Pericardium fibroblast (primary cell): ENCODE data around the gene ORM1. TPM values are rescaled to one million over a fixed set of nuclear protein-coding genes. Genes with fewer than 3 reads are reported as not detected.

ENCODE experiments used
- total RNA-seq: library from RNA; depleted of rRNA; stranded (reverse); fragments of >200 nt; gene quantifications from 2 replicates; pipeline ENCODE4 v1.2.3, GENCODE V29; 2015

The ORM1 gene
- total RNA-seq, result not detected in 2 replicates

DNA sequence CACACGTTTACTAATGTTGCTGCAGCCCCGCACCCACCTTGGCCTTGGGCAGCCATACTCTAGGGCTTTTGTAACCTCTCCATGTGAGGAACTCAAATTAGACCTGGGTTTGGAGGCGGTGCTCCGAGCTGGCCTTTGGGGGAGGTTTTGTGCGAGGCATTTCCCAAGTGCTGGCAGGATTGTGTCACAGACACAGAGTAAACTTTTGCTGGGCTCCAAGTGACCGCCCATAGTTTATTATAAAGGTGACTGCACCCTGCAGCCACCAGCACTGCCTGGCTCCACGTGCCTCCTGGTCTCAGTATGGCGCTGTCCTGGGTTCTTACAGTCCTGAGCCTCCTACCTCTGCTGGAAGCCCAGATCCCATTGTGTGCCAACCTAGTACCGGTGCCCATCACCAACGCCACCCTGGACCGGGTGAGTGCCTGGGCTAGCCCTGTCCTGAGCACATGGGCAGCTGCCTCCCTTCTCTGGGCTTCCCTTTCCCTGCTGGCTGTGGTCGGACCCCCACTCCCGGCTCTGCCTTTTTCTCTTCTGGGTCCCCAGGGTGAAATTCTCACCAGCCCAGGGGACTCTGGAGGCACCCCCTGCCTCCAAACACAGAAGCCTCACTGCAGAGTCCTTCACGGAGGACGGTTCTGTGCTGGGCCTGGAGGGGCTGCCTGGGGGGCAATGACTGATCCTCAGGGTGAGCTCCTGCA lies at the start of gene ORM1:
Gene ORM1, plus strand, starts transcription at position 268 of the 701 bp plus-strand sequence. Its CDS starts 36 bp downstream, at position 304.

GRCh38 chr9:114329625-114330022 lies 6.7 kb downstream of the ORM1 start, which contains the start of gene ORM2:
Gene ORM2 (plus strand): TSS chr9:114329869. CDS start chr9:114329905, 36 bp downstream.

Other genes starting within 250 kb of the ORM1 start
- gene AMBP, start 244.8 kb upstream of the ORM1 start, total RNA-seq, result 1.5 TPM in 1 of 2 replicates, not detected in the other
- gene KIF12, start 223.8 kb upstream of the ORM1 start, total RNA-seq, result not detected in 2 replicates
- gene COL27A1, start 167.6 kb upstream of the ORM1 start, total RNA-seq, result 5.9 and 8.8 TPM in 2 replicates
- not detected in 2 replicates for gene ORM2, start 6.8 kb downstream of the ORM1 start, total RNA-seq
- gene AKNA, start 64.9 kb downstream of the ORM1 start, total RNA-seq, result 9.6 and 22.2 TPM in 2 replicates
- gene WHRN, start 182.4 kb downstream of the ORM1 start, total RNA-seq, result 1.3 and 2.2 TPM in 2 replicates